Stimulated activated naive CD4-positive, alpha-beta T cell treated with Interleukin-2 at 50 U/mL for 16 hours (primary cell): ENCODE measurements around the gene ZBTB3.
"Not testable (repeated sequence)": the region's sequence is repeated elsewhere in the genome, so short reads cannot be mapped to it uniquely, and the experiment has no call there.

Source experiments
- DNase-seq: peaks from one replicate; lab custom pipeline; 2025; lab: John Stamatoyannopoulos, UW

The ZBTB3 gene

GRCh38 chr11:62716206-62716605 lies 37.8 kb downstream of the ZBTB3 start:
- no peak for DNase-seq

- no peak for DNase-seq
Measured at GRCh38 chr11:62715150-62716130, 38.5 kb downstream of the ZBTB3 start.

GRCh38 chr11:62713343-62713742 lies 40.6 kb downstream of the ZBTB3 start:
- DNase-seq = no peak

GRCh38 chr11:62712861-62713260 lies 41.1 kb downstream of the ZBTB3 start:
- no peak for DNase-seq

GRCh38 chr11:62712276-62712812 lies 41.6 kb downstream of the ZBTB3 start:
- DNase-seq = no peak

- DNase-seq = no peak
Measured at GRCh38 chr11:62710001-62710345, 44.0 kb downstream of the ZBTB3 start.

- DNase-seq = peak; percentile 97
Measured at GRCh38 chr11:62709247-62710000, 44.5 kb downstream of the ZBTB3 start.

GRCh38 chr11:62708793-62709192 lies 45.2 kb downstream of the ZBTB3 start:
- DNase-seq = peak; percentile 30

- DNase-seq = no peak
Measured at GRCh38 chr11:62708392-62708791, 45.6 kb downstream of the ZBTB3 start.

GRCh38 chr11:62707277-62707861 lies 46.6 kb downstream of the ZBTB3 start, which contains the start of the genes BSCL2 and GNG3:
Gene BSCL2, minus strand, starts transcription at chr11:62707424. Its CDS starts 229 bp downstream, at chr11:62707195.
Gene GNG3, plus strand, starts transcription at chr11:62707676. Its CDS starts 620 bp downstream, at chr11:62708296.
- DNase-seq = no peak

GRCh38 chr11:62706850-62707247 lies 47.1 kb downstream of the ZBTB3 start:
- no peak for DNase-seq

GRCh38 chr11:62705880-62706849 lies 47.8 kb downstream of the ZBTB3 start:
- DNase-seq = peak; percentile 90

GRCh38 chr11:62705413-62705812 lies 48.5 kb downstream of the ZBTB3 start:
- no peak for DNase-seq

- DNase-seq = not testable (repeated sequence)
Measured at GRCh38 chr11:62703921-62704320, 50.0 kb downstream of the ZBTB3 start.

- no peak for DNase-seq
Measured at GRCh38 chr11:62702246-62702645, 51.7 kb downstream of the ZBTB3 start.
